Measurements from ENCODE around the gene TM9SF1.

DNA sequence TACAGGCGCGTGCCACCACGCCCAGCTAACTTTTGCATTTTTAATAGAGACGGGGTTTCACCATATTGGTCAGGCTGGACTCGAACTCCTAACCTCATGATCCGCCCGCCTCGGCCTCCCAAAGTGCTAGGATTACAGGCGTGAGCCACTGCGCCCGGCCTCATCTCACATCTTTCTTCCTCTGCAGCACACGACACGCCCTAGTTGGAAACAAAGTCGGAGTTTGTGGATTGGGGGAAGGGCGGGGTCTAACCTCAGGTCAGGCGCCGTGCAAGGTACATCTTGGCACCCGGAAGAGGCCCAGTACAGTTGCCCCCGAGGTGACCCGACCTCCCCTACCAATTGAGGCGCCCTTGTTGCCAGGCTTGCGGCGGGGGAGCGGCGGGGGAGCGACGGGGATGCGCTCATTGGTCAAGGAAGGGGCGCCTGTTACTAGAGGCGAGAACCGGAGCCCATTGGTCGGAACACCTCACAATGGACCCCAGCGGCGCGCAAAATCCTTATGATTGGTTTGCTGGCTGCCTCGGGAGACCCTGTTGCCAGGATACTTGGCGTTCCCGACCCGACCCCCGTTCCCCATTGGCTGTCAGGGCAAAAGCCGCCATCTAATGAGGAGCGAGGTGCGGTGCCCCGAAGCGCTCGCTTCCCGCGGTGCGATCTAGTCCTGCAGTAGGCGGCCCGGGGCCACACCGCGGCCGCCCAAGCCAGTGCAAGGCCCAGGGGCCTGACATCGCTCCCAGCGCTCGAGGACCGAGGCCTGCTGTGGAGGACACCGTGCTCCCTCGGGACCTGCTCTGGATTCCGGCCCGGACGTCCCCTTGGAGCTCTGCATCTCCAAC is 23.6 kb downstream of the TM9SF1 start, which contains the start of gene REC8:
- TF ChIP-seq, protein P1, sequence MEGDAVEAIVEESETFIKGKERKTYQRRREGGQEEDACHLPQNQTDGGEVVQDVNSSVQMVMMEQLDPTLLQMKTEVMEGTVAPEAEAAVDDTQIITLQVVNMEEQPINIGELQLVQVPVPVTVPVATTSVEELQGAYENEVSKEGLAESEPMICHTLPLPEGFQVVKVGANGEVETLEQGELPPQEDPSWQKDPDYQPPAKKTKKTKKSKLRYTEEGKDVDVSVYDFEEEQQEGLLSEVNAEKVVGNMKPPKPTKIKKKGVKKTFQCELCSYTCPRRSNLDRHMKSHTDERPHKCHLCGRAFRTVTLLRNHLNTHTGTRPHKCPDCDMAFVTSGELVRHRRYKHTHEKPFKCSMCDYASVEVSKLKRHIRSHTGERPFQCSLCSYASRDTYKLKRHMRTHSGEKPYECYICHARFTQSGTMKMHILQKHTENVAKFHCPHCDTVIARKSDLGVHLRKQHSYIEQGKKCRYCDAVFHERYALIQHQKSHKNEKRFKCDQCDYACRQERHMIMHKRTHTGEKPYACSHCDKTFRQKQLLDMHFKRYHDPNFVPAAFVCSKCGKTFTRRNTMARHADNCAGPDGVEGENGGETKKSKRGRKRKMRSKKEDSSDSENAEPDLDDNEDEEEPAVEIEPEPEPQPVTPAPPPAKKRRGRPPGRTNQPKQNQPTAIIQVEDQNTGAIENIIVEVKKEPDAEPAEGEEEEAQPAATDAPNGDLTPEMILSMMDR (IDR thresholded peaks at IDR 0.05), result no peak
- TF ChIP-seq POLR2A (IDR thresholded peaks at IDR 0.05), result no peak

All from lower leg skin (tissue), 3 donors.